H1 (cell line): ENCODE results near the gene ZNF414. TPM values are rescaled to one million over a fixed set of nuclear protein-coding genes. Genes with fewer than 3 reads are reported as not detected.

ENCODE experiments used
- CHD1 ChIP-seq: IDR thresholded peaks from 2 replicates; pipeline ENCODE4 v1.6.1; 2012; ENCODE audit warnings: low read depth, low read length, improper control_type of control experiment
- EZH2 ChIP-seq: fragments of 200-600 bp; sonication (generic); IDR thresholded peaks from 2 replicates; pipeline ENCODE4 v1.7.1; 2012; ENCODE audit warnings: low read depth, mild to moderate bottlenecking, moderate library complexity, low read length, inconsistent platforms; ENCODE audit not compliant: severe bottlenecking
- polyA plus RNA-seq, 7 experiments: library from polyadenylated mRNA; depleted of rRNA in 3 of 7; stranded (reverse) in 5 of 7; unstranded in 2 of 7; fragments of >200 nt in 5 of 7; fragments of 200-250 nt in 2 of 7; gene quantifications; 1 replicate in 5 of 7; 2 replicates in 1 of 7; 4 replicates in 1 of 7; pipeline versions ENCODE4 v1.2.1 to v1.2.3, GENCODE V29; 2011 to 2013; ENCODE audit warnings: missing spikeins in 2 of 7, mixed read lengths in 2 of 7
- total RNA-seq: library from RNA; stranded (reverse); fragmentation: NEBNext Ultra II Directional; extraction: Animal tissue kit (Norgen Biotek cat#: 25700); gene quantifications from 2 replicates; pipeline ENCODE4 v1.2.1, GENCODE V29; 2021

The ZNF414 gene
- total and polyA plus RNA-seq, 2 of the 8 experiments (the other 6 are each of a cell fraction or from before 2014, with no cell fraction given), result 9.7 to 26.8 TPM

DNA sequence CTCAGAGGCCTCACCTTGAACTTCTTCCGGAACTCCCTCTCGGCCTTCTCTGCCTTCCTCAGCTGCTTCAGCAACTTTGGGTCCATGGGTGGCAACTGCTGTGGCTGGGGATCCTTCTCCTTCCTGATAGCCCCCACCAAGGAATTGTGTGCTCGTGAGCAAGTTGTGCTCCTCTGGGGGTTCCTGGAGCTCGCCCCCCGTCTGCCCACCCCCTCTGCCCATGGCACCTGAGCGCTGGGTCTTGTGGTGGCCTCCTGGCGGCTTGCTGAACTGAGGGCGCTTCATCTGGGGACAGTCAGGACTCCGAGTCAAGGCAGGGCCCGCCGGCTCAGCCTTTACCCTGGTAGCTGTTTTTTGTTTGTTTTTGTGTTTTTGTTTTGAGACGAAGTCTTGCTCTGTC, 23.1 kb downstream of the ZNF414 start (continued):
- TF ChIP-seq EZH2 (no peak), CHD1 (no peak)
